Left colon (tissue), 2 donors: ENCODE results near the gene MESP2. TPM values are rescaled to one million over a fixed set of nuclear protein-coding genes. Genes with fewer than 3 reads are reported as not detected.

Experiments
- ATAC-seq: fragments of 200-7000 bp; cut with Tn5 transposase; one replicate; pipeline ENCODE4 v1.9.1; 2020; ENCODE audit warnings: mild to moderate bottlenecking, moderate library complexity
- DNase-seq, 2 donors: peaks; one replicate each; pipeline ENCODE4 v3.0.0-alpha.2; 2020
- intact Hi-C, 2 donors: fragments of 100-400 bp; cut with DNase I in 1 of 2; cut with micrococcal nuclease in 1 of 2; formaldehyde crosslinking; loops; one replicate each; pipeline versions ENCODE4 v1.11.2 to v1.14.0; 2022; cut with DNase I, micrococcal nuclease
- total RNA-seq, 2 donors: library from RNA; stranded (reverse); fragmentation: NEBNext Ultra II Directional; extraction: Animal tissue kit (Norgen Biotek cat#: 25700); gene quantifications; one replicate each; pipeline ENCODE4 v1.2.1, GENCODE V29; 2021
- donor health status: DM: no; HTN: no; CAD: no.
- donor health status: DM: yes; HTN: yes; CAD: no.

MESP2 gene
- total RNA-seq, 2 donors from 2014 or later = 0.84 to 1.0 TPM

- no peak for DNase-seq
- intact Hi-C loops = loop anchor here in 1 of 2 donors (10.0 kb wide), 1 partner anchor 123 kb away; no protein-coding TSS in a partner anchor
- no peak for ATAC-seq
Measured at GRCh38 chr15:89751748-89752147, 24.4 kb upstream of the MESP2 start.

- ATAC-seq = no peak
- DNase-seq = no peak
- intact Hi-C loops = loop anchor here in 1 of 2 donors (10.0 kb wide), 1 partner anchor 121 kb away; no protein-coding TSS in a partner anchor
Measured at GRCh38 chr15:89753855-89754254, 22.3 kb upstream of the MESP2 start.

GRCh38 chr15:89754361-89755154 lies 21.6 kb upstream of the MESP2 start:
- intact Hi-C loops = loop anchor here in 1 of 2 donors (10.0 kb wide), 1 partner anchor 120 kb away; no protein-coding TSS in a partner anchor

GRCh38 chr15:89755701-89756100 lies 20.4 kb upstream of the MESP2 start:
- DNase-seq (no peak), ATAC-seq (no peak)
- intact Hi-C loops = loop anchor here in 1 of 2 donors (10.0 kb wide), 1 partner anchor 119 kb away; no protein-coding TSS in a partner anchor

More at GRCh38 chr15:89754361-89755154, 21.6 kb upstream of the MESP2 start:
- no peak for ATAC-seq
- DNase-seq = no peak

GRCh38 chr15:89756897-89757296 lies 19.2 kb upstream of the MESP2 start:
- intact Hi-C loops = loop anchor here in 1 of 2 donors (10.0 kb wide), 1 partner anchor 118 kb away; no protein-coding TSS in a partner anchor
- DNase-seq (no peak), ATAC-seq (no peak)

- ATAC-seq (no peak), DNase-seq (no peak)
- intact Hi-C loops = loop anchor here in 1 of 2 donors (10.0 kb wide), 1 partner anchor 117 kb away; no protein-coding TSS in a partner anchor
Measured at GRCh38 chr15:89758283-89758682, 17.8 kb upstream of the MESP2 start.

GRCh38 chr15:89758981-89759380 lies 17.2 kb upstream of the MESP2 start:
- intact Hi-C loops = loop anchor here in 1 of 2 donors (10.0 kb wide), 1 partner anchor 116 kb away; no protein-coding TSS in a partner anchor
- DNase-seq = no peak

GRCh38 chr15:89759835-89760234 lies 16.3 kb upstream of the MESP2 start:
- intact Hi-C loops = loop anchor here in 1 of 2 donors (10.0 kb wide), 1 partner anchor 115 kb away; no protein-coding TSS in a partner anchor
- DNase-seq = no peak
- no peak for ATAC-seq

More at GRCh38 chr15:89758981-89759380, 17.2 kb upstream of the MESP2 start:
- ATAC-seq = no peak

- intact Hi-C loops = no loop called here
- DNase-seq (peak; percentile 71 to 90), ATAC-seq (peak; percentile 77)
Measured at GRCh38 chr15:89760303-89761008, 15.7 kb upstream of the MESP2 start.

- intact Hi-C loops = no loop called here
- peak; percentile 22 for ATAC-seq
- DNase-seq = peak in 1 of 2 donors; percentile 68
Measured at GRCh38 chr15:89761009-89761831, 14.9 kb upstream of the MESP2 start.

GRCh38 chr15:89761929-89762328 lies 14.2 kb upstream of the MESP2 start:
- ATAC-seq (peak; percentile 85), DNase-seq (peak in 1 of 2 donors; percentile 65)
- intact Hi-C loops = no loop called here

- no peak for ATAC-seq
- intact Hi-C loops = loop anchor here in 1 of 2 donors (5.0 kb wide), 1 partner anchor 107 kb away; no protein-coding TSS in a partner anchor
- no peak for DNase-seq
Measured at GRCh38 chr15:89765694-89766093, 10.4 kb upstream of the MESP2 start.

- intact Hi-C loops = loop anchor here in 1 of 2 donors (5.0 kb wide), 1 partner anchor 106 kb away; no protein-coding TSS in a partner anchor
- DNase-seq = no peak
- ATAC-seq = no peak
Measured at GRCh38 chr15:89766357-89767311, 9.5 kb upstream of the MESP2 start.

- peak; percentile 52 for ATAC-seq
- no peak for DNase-seq
- intact Hi-C loops = loop anchor here in 1 of 2 donors (5.0 kb wide), 1 partner anchor 105 kb away; no protein-coding TSS in a partner anchor
Measured at GRCh38 chr15:89767411-89767915, 8.7 kb upstream of the MESP2 start.

- intact Hi-C loops = loop anchor here in 1 of 2 donors (5.0 kb wide), 1 partner anchor 104 kb away; no protein-coding TSS in a partner anchor
- DNase-seq = peak; percentile 48 to 71
- ATAC-seq = peak; percentile 83
Measured at GRCh38 chr15:89768071-89768500, 8.0 kb upstream of the MESP2 start.

- ATAC-seq (no peak), DNase-seq (no peak)
- intact Hi-C loops = loop anchor here in 1 of 2 donors (5.0 kb wide), 1 partner anchor 103 kb away; no protein-coding TSS in a partner anchor
Measured at GRCh38 chr15:89769366-89769765, 6.8 kb upstream of the MESP2 start.

GRCh38 chr15:89770041-89770440 lies 6.1 kb upstream of the MESP2 start:
- ATAC-seq (no peak), DNase-seq (no peak)
- intact Hi-C loops = no loop called here
